CD4-positive, alpha-beta T cell (primary cell): ENCODE measurements around the gene TSPAN12. TPM values are rescaled to one million over a fixed set of nuclear protein-coding genes. Genes with fewer than 3 reads are reported as not detected.

Source experiments
- ATAC-seq: fragments of 200-7000 bp; cut with Tn5 transposase; one replicate; pipeline ENCODE4 v1.10.0; 2022; ENCODE audit warnings: mild to moderate bottlenecking; ENCODE audit not compliant: poor library complexity
- CTCF ChIA-PET: fragments of 350-600 bp; sonication (Branson Sonifier 250); formaldehyde crosslinking; loops from one replicate; lab custom pipeline; 2021; ENCODE audit warnings: antibody characterized with exemption, inconsistent platforms; lab: Charles Lee
- POLR2A ChIA-PET: fragments of 350-600 bp; sonication (Branson Sonifier 250); formaldehyde crosslinking; loops from one replicate; lab custom pipeline; 2021; ENCODE audit warnings: antibody characterized with exemption, inconsistent platforms; lab: Charles Lee
- DNase-seq, 14 experiments: peaks; one replicate each; pipeline ENCODE4 v3.0.0-alpha.2; 2013 to 2020; ENCODE audit warnings: mixed read lengths in 2 of 14
- H3K27ac ChIP-seq, 2 donors: one replicate each; pipeline versions ENCODE4 v1.5.1 to v1.7.0; 2013; ENCODE audit warnings: low read length in 2 of 2, low read depth in 1 of 2, mild to moderate bottlenecking in 1 of 2
- H3K27me3 ChIP-seq, 2 experiments: 1 replicate in 1 of 2; 2 replicates in 1 of 2; pipeline versions ENCODE4 v1.6.1 to v1.7.0; 2013; ENCODE audit warnings: low read length in 2 of 2, control low read depth in 1 of 2, mild to moderate bottlenecking in 1 of 2, moderate library complexity in 1 of 2; ENCODE audit not compliant: insufficient read depth in 2 of 2, control insufficient read depth in 1 of 2
- H3K36me3 ChIP-seq: one replicate; pipeline ENCODE4 v1.6.1; 2013; ENCODE audit warnings: low read length, control low read depth; ENCODE audit not compliant: insufficient read depth
- H3K4me1 ChIP-seq: one replicate; pipeline ENCODE4 v1.6.1; 2013; ENCODE audit warnings: low read length, control low read depth; ENCODE audit not compliant: insufficient read depth
- H3K4me3 ChIP-seq: one replicate; pipeline ENCODE4 v1.5.1; 2013; ENCODE audit warnings: mild to moderate bottlenecking, low read length, moderate library complexity
- H3K9me3 ChIP-seq, 2 experiments: 1 replicate in 1 of 2; 2 replicates in 1 of 2; pipeline versions ENCODE4 v1.6.1 to v1.7.0; 2013; ENCODE audit warnings: low read length in 2 of 2, mild to moderate bottlenecking in 2 of 2, control low read depth in 1 of 2, moderate library complexity in 1 of 2; ENCODE audit not compliant: control insufficient read depth in 1 of 2, insufficient read depth in 1 of 2
- H3K27ac Mint-ChIP-seq: one replicate; pipeline ENCODE4 v1.8.0; 2020; ENCODE audit warnings: mixed read lengths
- H3K27me3 Mint-ChIP-seq: one replicate; pipeline ENCODE4 v1.8.0; 2021; ENCODE audit warnings: mixed read lengths
- H3K36me3 Mint-ChIP-seq: one replicate; pipeline ENCODE4 v1.8.0; 2021; ENCODE audit warnings: low read depth, mixed read lengths
- H3K4me1 Mint-ChIP-seq: one replicate; pipeline ENCODE4 v1.8.0; 2021; ENCODE audit warnings: low read depth, mixed read lengths
- H3K4me3 Mint-ChIP-seq: one replicate; pipeline ENCODE4 v1.8.0; 2020; ENCODE audit warnings: mild to moderate bottlenecking, mixed read lengths
- H3K9me3 Mint-ChIP-seq: one replicate; pipeline ENCODE4 v1.8.0; 2020; ENCODE audit warnings: mixed read lengths
- intact Hi-C, 2 experiments: fragments of 100-400 bp; cut with DNase I in 1 of 2; cut with micrococcal nuclease in 1 of 2; formaldehyde crosslinking; loops; one replicate each; pipeline versions ENCODE4 v1.15.1 to v1.9.0; 2023 to 2025; cut with DNase I, micrococcal nuclease
- total RNA-seq, 174 experiments: library from RNA in 2 of 174; stranded (reverse) in 2 of 174; gene quantifications; one replicate each; pipeline ENCODE4 v1.2.3 and lab custom pipeline; 2021 to 2026
- TF ChIP-seq, protein P1 (sequence below): fragments of 200-600 bp; IDR thresholded peaks from one replicate; pipeline ENCODE4 v1.8.0; 2022; ENCODE audit warnings: antibody characterized with exemption, mild to moderate bottlenecking

The TSPAN12 gene
- total RNA-seq, 2 experiments from 2014 or later: not detected

GRCh38 chr7:120760851-120761250 is 97.1 kb downstream of the TSPAN12 start:
- Histone ChIP-seq H3K4me3 (no peak overlapping the region), H3K27me3 (no peaks in the 10 kb centered on the region), H3K27ac (no peak overlapping the region), H3K36me3 (no peaks in the 10 kb centered on the region), H3K4me1 (no peaks in the 10 kb centered on the region), H3K9me3 (no peaks in the 10 kb centered on the region)
- intact Hi-C loops: no loop called here
- no peaks in the 10 kb centered on the region for H3K4me1 Mint-ChIP-seq
- H3K27me3 Mint-ChIP-seq: peaks cover 3% of the 10 kb centered on the region
- no peaks in the 10 kb centered on the region for H3K9me3 Mint-ChIP-seq
- CTCF ChIA-PET: no interaction called here
- H3K4me3 Mint-ChIP-seq: no peak overlapping the region
- no peak overlapping the region for H3K27ac Mint-ChIP-seq
- TF ChIP-seq, protein P1, sequence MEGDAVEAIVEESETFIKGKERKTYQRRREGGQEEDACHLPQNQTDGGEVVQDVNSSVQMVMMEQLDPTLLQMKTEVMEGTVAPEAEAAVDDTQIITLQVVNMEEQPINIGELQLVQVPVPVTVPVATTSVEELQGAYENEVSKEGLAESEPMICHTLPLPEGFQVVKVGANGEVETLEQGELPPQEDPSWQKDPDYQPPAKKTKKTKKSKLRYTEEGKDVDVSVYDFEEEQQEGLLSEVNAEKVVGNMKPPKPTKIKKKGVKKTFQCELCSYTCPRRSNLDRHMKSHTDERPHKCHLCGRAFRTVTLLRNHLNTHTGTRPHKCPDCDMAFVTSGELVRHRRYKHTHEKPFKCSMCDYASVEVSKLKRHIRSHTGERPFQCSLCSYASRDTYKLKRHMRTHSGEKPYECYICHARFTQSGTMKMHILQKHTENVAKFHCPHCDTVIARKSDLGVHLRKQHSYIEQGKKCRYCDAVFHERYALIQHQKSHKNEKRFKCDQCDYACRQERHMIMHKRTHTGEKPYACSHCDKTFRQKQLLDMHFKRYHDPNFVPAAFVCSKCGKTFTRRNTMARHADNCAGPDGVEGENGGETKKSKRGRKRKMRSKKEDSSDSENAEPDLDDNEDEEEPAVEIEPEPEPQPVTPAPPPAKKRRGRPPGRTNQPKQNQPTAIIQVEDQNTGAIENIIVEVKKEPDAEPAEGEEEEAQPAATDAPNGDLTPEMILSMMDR: no peak
- ATAC-seq: no peak
- no peak for DNase-seq
- H3K36me3 Mint-ChIP-seq: no peaks in the 10 kb centered on the region
- POLR2A ChIA-PET: no interaction called here

DNA sequence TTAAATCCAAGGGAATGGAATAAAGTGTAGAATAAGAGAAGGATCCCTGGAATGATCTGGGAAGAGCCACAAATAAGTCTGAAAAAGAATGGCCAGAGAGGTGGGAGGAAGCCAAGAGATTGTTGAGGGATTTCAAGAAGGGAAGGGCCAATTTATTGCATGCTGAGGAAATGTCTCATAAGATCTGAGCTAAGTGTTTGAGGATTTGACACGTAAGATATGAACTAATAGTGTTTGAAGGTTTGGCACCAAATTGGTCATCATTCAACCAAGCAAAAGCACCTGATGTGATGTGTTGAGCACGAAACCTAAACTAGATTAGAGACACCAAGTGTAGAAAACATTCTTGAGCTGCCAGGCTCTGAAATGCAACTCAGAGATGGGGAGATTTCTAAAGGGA is 97.9 kb downstream of the TSPAN12 start:
- no peak overlapping the region for H3K27ac ChIP-seq
- intact Hi-C loops: no loop called here
- Mint-ChIP-seq H3K27me3 (peaks cover 3% of the 10 kb centered on the region), H3K4me1 (no peaks in the 10 kb centered on the region), H3K4me3 (no peak overlapping the region), H3K27ac (no peak overlapping the region), H3K9me3 (no peaks in the 10 kb centered on the region), H3K36me3 (no peaks in the 10 kb centered on the region)
- no peaks in the 10 kb centered on the region for H3K9me3 ChIP-seq
- CTCF ChIA-PET: no interaction called here
- H3K4me3 ChIP-seq: no peak overlapping the region
- no peaks in the 10 kb centered on the region for H3K4me1 ChIP-seq
- H3K36me3 ChIP-seq: no peaks in the 10 kb centered on the region
- DNase-seq: no peak
- POLR2A ChIA-PET: no interaction called here
- no peak for ATAC-seq
- TF ChIP-seq, protein P1: no peak
- no peaks in the 10 kb centered on the region for H3K27me3 ChIP-seq

DNA sequence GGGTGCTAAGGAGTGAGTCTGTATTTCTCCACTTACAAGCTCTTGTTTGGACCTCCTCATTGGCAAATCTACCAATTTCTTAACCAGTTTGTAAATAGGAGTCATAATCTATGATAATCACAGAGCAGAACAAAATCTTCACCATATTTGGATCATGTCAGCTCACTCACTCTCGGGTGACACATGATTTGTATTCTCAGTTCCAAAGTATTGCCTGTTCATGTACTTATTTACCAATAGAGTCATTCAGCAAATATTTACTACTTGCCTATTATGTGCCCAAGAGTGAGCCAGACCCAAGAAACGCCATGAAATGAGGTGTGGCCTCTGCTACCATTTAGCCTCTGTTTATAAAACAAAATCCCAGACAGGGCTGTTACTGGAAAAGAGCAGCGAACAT is 114.8 kb downstream of the TSPAN12 start:
- no peaks in the 10 kb centered on the region for H3K9me3 ChIP-seq
- Mint-ChIP-seq H3K36me3 (no peaks in the 10 kb centered on the region), H3K9me3 (no peaks in the 10 kb centered on the region), H3K27ac (no peak overlapping the region), H3K4me3 (no peak overlapping the region), H3K27me3 (no peaks in the 10 kb centered on the region), H3K4me1 (no peaks in the 10 kb centered on the region)
- H3K27me3 ChIP-seq: no peaks in the 10 kb centered on the region
- ChIA-PET CTCF (no interaction called here), POLR2A (no interaction called here)
- no peak overlapping the region for H3K4me3 ChIP-seq
- DNase-seq: no peak
- TF ChIP-seq, protein P1: no peak
- H3K27ac ChIP-seq: no peak overlapping the region
- H3K36me3 ChIP-seq: no peaks in the 10 kb centered on the region
- intact Hi-C loops: no loop called here
- H3K4me1 ChIP-seq: no peaks in the 10 kb centered on the region
- ATAC-seq: no peak
